A673 (cell line): ENCODE results near the gene FLT3. TPM values are rescaled to one million over a fixed set of nuclear protein-coding genes. Genes with fewer than 3 reads are reported as not detected.
"Not testable (repeated sequence)": the region's sequence is repeated elsewhere in the genome, so short reads cannot be mapped to it uniquely, and the experiment has no call there.

Experiments
- BruUV-seq: library from RNA; stranded (reverse); fragments of 400-500 nt; replicated peaks from 2 replicates; lab custom pipeline; 2021; lab: Mats Ljungman, UMichigan
- CTCF ChIA-PET: fragments of 300-600 bp; sonication (Branson Sonifier 250); formaldehyde crosslinking; loops from one replicate; lab custom pipeline; 2022; ENCODE audit warnings: antibody characterized with exemption; lab: Charles Lee
- POLR2A ChIA-PET: fragments of 300-600 bp; sonication (Branson Sonifier 250); formaldehyde crosslinking; loops from one replicate; lab custom pipeline; 2022; ENCODE audit warnings: antibody characterized with exemption; ENCODE audit not compliant: low non-redundant PET; lab: Charles Lee
- DNase-seq: peaks from one replicate; pipeline ENCODE4 v3.0.0-alpha.2; 2015; ENCODE audit warnings: low spot score
- H3K27ac ChIP-seq: fragments of 200-600 bp; sonication (generic); 2 replicates; pipeline ENCODE4 v1.5.1; 2016; ENCODE audit warnings: mixed run types, low read depth, mild to moderate bottlenecking, mixed read lengths, antibody characterized with exemption, low read length; ENCODE audit not compliant: poor library complexity, severe bottlenecking
- H3K27me3 ChIP-seq: fragments of 200-600 bp; sonication (generic); replicated peaks from 2 replicates; pipeline ENCODE4 v1.6.1; 2017; ENCODE audit warnings: mixed run types, low read depth, mild to moderate bottlenecking, mixed read lengths, antibody characterized with exemption, low read length; ENCODE audit not compliant: insufficient read depth, poor library complexity
- H3K36me3 ChIP-seq: fragments of 200-600 bp; sonication (generic); 2 replicates; pipeline ENCODE4 v1.6.1; 2016; ENCODE audit warnings: mixed run types, mild to moderate bottlenecking, mixed read lengths, antibody characterized with exemption, low read length; ENCODE audit not compliant: insufficient read depth, poor library complexity, severe bottlenecking
- H3K4me1 ChIP-seq: fragments of 200-600 bp; sonication (generic); 2 replicates; pipeline ENCODE4 v1.6.1; 2017; ENCODE audit warnings: mixed run types, mild to moderate bottlenecking, mixed read lengths, antibody characterized with exemption, low read length; ENCODE audit not compliant: insufficient read depth, poor library complexity, severe bottlenecking
- H3K4me3 ChIP-seq: fragments of 200-600 bp; sonication (generic); 2 replicates; pipeline ENCODE4 v1.5.1; 2016; ENCODE audit warnings: low read depth, mixed run types, mild to moderate bottlenecking, mixed read lengths, low read length; ENCODE audit not compliant: poor library complexity, severe bottlenecking
- H3K9me3 ChIP-seq: fragments of 200-600 bp; sonication (generic); 2 replicates; pipeline ENCODE4 v1.6.1; 2016; ENCODE audit warnings: mixed run types, low read depth, mild to moderate bottlenecking, mixed read lengths, antibody characterized with exemption, low read length; ENCODE audit not compliant: poor library complexity, severe bottlenecking
- CTCF ChIP-seq: fragments of 300-800, 200-600 bp; sonication (generic); conservative IDR thresholded peaks from 2 replicates; pipeline ENCODE4 v1.5.1; 2017; ENCODE audit warnings: low read depth, mild to moderate bottlenecking, antibody characterized with exemption, low read length, moderate library complexity, mixed read lengths
- EZH2 ChIP-seq: fragments of 200-600 bp; sonication (generic); IDR thresholded peaks from 2 replicates; pipeline ENCODE4 v1.6.1; 2017; ENCODE audit warnings: borderline replicate concordance, low read depth, mild to moderate bottlenecking, mixed read lengths, antibody characterized with exemption, low read length; ENCODE audit not compliant: poor library complexity, severe bottlenecking
- intact Hi-C: fragments of 100-400 bp; cut with micrococcal nuclease; formaldehyde crosslinking; loops from one replicate; pipeline ENCODE4 v1.10.0; 2022; ENCODE audit not compliant: unreplicated experiment
- total RNA-seq: library from RNA; stranded (reverse); gene quantifications from 2 replicates; pipeline ENCODE4 v1.2.3, GENCODE V29; 2021

FLT3 gene
- total RNA-seq, 1 experiment from 2014 or later: 0.15 TPM

- no peak for DNase-seq
- no peak for TF ChIP-seq CTCF
- no peak for TF ChIP-seq EZH2
- ChIA-PET POLR2A (no interaction called here), CTCF (no interaction called here)
- Histone ChIP-seq H3K27me3 (peaks cover 95% of the 10 kb centered on the region), H3K4me3 (no peak overlapping the region), H3K27ac (no peak overlapping the region), H3K36me3 (no peaks in the 10 kb centered on the region), H3K9me3 (no peaks in the 10 kb centered on the region), H3K4me1 (peaks cover 11% of the 10 kb centered on the region)
- intact Hi-C loops: no loop called here
- no TSS peak for BruUV-seq
These were observed 135.5 kb downstream of the FLT3 start for GRCh38 chr13:27964741-27965323.

- H3K36me3 ChIP-seq, POLR2A ChIA-PET, H3K4me3 ChIP-seq, BruUV-seq, DNase-seq, H3K27ac ChIP-seq, H3K9me3 ChIP-seq, intact Hi-C loops: not testable (repeated sequence)
- CTCF ChIA-PET: interaction anchor here (0.6 kb wide), 1 partner anchor 137 kb away, joined by 3 read pairs; no protein-coding TSS in a partner anchor
- H3K4me1 ChIP-seq: peaks cover 11% of the 10 kb centered on the region
- H3K27me3 ChIP-seq: peaks cover 95% of the 10 kb centered on the region
These were observed 136.2 kb downstream of the FLT3 start for GRCh38 chr13:27964206-27964605.

GRCh38 chr13:27963491-27963890 is 136.9 kb downstream of the FLT3 start:
- ChIA-PET POLR2A (no interaction called here), CTCF (interaction anchor here (0.6 kb wide), 2 partner anchors 8 to 137 kb away, joined by 3 read pairs; no protein-coding TSS in a partner anchor)
- Histone ChIP-seq H3K36me3 (no peaks in the 10 kb centered on the region), H3K27ac (no peak overlapping the region), H3K4me1 (peaks cover 11% of the 10 kb centered on the region), H3K27me3 (peaks cover 95% of the 10 kb centered on the region), H3K4me3 (no peak overlapping the region), H3K9me3 (no peaks in the 10 kb centered on the region)
- DNase-seq: no peak
- no peak for TF ChIP-seq CTCF
- TF ChIP-seq EZH2: no peak
- intact Hi-C loops: no loop called here
- no TSS peak for BruUV-seq

GRCh38 chr13:27962982-27963381 is 137.4 kb downstream of the FLT3 start:
- POLR2A ChIA-PET: no interaction called here

More at GRCh38 chr13:27962982-27963381, 137.4 kb downstream of the FLT3 start:
- H3K9me3 ChIP-seq: no peaks in the 10 kb centered on the region
- intact Hi-C loops: no loop called here
- H3K4me1 ChIP-seq: peaks cover 11% of the 10 kb centered on the region
- no TSS peak for BruUV-seq
- H3K4me3 ChIP-seq: no peak overlapping the region
- CTCF ChIA-PET: no interaction called here
- no peak for DNase-seq
- TF ChIP-seq EZH2: no peak
- H3K36me3 ChIP-seq: no peaks in the 10 kb centered on the region
- no peak overlapping the region for H3K27ac ChIP-seq
- H3K27me3 ChIP-seq: peaks cover 95% of the 10 kb centered on the region
